Activated naive CD4-positive, alpha-beta T cell treated with anti-CD3 and anti-CD28 coated beads, Interleukin-2, amount 50 U/mL, for 16 hours (primary cell): ENCODE measurements around the gene SERPINI1.

Source experiments
- DNase-seq: peaks from one replicate; pipeline ENCODE4 v3.0.0-alpha.2; 2020

The SERPINI1 gene, protein sequence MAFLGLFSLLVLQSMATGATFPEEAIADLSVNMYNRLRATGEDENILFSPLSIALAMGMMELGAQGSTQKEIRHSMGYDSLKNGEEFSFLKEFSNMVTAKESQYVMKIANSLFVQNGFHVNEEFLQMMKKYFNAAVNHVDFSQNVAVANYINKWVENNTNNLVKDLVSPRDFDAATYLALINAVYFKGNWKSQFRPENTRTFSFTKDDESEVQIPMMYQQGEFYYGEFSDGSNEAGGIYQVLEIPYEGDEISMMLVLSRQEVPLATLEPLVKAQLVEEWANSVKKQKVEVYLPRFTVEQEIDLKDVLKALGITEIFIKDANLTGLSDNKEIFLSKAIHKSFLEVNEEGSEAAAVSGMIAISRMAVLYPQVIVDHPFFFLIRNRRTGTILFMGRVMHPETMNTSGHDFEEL

DNA sequence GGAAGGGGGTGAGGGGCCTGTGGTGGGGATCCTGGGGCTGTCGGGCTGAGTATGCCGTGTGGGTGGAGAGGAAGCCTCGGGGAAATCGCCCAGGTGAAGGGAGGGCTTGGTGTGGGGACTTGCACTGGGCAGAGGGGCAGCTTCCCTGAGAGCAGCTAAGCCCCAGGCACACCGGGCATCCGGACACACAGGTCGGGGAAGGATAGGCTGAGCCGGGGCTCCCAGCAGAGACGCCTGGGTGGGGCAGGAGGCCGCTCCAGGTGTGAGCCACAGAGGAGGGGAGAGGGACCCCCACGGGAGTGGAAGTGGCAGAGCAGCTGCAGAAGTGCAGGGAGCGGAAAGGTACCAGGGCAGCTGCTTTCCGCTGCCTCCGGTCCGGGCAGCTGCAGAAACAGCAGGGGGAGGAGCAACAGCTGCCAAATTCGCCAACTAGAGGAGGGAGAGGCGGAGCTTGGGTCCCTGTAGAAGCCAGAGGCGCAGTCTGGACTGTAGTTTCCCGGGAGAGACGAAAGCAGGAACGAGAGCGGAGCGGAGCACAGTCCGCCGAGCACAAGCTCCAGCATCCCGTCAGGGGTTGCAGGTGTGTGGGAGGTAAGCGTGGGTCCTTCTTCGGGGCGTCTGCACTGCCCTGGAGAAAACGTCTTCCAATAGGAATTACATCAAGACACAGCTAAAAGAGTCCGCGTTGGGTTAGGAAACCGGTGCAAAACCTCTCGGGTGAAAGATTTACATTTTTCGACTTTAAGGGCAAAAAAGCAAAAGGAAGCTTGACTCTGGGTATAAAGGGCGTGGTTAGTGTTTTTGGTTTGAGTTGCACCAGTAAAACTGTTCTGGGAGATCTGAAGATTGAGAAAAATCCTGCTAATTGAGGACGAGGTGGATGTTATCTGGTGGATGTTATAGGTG lies at the start of gene SERPINI1:
TSS of gene SERPINI1 (plus strand) at position 489 of the 906 bp plus-strand sequence. CDS start 53,408 bp downstream, outside the sequence.
- DNase-seq = peak; percentile 79

DNA sequence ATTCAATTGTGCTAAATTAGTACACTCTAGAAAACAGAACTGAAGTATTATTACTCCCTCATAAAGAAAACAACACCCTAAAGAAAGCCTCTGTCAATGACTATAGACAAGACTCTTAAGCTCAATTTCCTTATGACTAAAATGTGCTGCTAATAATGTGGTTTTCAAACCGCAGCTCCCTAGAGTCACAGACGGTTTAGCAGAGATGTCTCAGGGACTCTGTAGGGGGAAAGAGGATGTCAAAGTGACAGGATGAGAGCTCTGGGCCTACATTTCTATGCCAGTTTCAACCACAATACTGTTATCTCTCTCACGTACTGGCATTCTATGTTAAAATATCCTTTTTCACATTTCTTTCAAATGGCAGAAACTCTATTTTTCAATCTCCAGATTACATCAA lies 44.2 kb upstream of the SERPINI1 start:
- DNase-seq = no peak

- no peak for DNase-seq
These were observed 41.4 kb upstream of the SERPINI1 start for GRCh38 chr3:167694121-167694520.

GRCh38 chr3:167700046-167700445 lies 35.5 kb upstream of the SERPINI1 start:
- DNase-seq = no peak

- no peak for DNase-seq
These were observed 34.6 kb upstream of the SERPINI1 start for GRCh38 chr3:167700926-167701325.

DNA sequence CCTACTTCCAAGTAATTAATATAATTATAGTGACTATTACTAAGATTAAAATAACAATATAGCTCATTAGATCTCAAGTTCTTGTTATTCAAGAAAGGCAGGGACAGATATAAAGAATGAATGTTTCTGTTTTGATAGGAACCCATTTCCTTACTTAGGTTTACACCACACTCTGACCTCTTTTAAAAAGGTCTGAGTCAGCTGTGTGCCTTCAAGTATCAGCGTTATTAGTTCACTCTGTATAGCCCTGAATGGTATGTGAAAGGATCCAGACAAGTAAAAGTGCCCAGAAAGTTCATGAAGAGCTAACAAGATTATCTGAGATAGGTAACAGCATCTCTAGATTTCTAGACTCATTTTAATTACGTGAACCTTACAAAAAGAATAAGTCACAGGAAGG lies 29.7 kb upstream of the SERPINI1 start:
- DNase-seq = no peak

DNA sequence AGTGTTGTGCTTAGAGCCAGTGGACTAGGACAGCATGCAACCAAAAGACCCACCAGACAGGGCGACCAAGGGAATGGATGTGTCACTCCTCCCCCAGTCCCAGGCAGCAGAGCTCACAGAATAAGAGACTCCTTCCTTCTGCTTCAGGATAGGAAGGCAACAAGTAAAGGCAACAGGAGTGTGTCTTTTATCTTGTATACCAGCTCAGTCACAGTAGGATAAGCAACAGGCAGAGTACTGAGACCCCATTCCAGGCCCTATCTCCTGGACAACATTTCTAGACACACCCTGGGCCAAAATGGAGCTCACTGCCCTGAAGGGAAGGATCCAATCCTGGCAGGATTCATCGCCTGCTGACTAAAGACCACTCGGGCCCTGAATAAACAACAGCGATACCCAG lies 25.8 kb upstream of the SERPINI1 start:
- DNase-seq = no peak

DNA sequence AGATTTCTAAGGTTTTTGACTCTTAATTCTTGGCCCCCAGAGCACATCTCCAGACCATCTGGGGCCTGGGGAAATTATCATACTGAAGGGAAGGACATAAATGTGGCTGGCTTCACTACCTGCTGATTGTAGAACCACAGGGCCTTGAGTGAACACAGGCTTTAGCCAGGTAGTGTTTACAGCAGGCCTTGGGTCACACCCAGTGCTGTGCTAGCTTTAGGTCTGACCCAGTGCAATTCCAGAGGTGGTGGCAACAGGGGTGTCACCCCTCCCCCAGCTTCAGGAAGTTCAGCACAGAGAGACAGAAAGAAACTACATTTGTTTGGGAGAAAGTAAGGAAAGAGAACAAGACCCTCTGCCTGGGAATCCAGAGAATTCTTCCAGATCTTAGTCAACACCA lies 25.0 kb upstream of the SERPINI1 start:
- no peak for DNase-seq

DNA sequence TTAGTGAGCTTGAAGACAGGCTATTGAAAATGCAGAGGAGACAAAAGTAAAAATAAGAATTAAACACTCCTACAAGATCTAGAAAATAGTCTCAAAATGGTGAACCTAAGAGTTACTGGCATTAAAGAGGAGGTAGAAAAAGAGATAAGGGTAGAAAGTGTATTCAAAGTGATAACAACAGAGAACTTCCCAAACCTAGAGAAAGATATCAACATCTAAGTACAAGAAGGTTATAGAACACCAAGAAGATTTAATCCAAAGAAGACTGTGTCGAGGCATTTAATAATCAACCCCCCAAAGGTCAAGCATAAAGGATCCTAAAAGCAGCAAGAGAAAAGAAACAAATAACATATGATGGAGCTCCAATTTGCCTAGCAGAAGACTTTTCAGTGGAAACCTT lies 24.1 kb upstream of the SERPINI1 start:
- DNase-seq = no peak

DNA sequence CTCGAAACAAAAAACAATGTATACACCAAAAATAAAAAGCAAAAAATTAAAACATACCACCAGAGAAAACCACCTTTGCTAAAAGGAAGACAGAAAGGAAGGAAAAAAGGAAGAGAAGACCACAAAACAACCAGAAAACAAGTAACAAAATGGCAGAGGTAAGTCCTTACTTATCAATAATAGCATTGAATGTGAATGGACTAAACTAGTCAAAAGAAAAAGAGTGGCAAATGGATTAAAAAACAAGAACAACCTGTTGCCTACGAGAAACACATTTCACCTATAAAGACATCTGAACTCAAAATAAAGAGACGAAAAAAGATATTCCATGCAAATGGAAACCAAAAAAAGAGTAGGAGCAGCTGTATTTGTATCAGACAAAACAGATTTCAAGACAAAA lies 23.1 kb upstream of the SERPINI1 start:
- no peak for DNase-seq

DNA sequence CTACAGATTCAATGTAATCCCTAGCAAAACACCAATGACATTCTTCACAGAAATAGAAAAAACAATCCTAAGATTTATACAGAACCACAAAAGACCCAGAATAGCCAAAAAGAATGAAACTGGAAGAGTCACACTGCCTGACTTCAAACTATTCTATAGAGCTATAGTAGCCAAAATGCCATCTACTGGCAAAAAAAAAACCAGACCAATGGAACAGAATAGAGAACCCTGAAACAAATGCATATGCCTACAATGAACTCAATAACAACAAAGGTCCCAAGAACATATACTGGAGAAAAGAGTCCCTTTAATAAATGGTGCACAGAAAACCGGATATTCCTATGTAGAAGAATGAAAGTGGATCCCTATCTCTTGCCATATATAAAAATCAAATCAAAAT lies 20.6 kb upstream of the SERPINI1 start:
- DNase-seq = no peak

DNA sequence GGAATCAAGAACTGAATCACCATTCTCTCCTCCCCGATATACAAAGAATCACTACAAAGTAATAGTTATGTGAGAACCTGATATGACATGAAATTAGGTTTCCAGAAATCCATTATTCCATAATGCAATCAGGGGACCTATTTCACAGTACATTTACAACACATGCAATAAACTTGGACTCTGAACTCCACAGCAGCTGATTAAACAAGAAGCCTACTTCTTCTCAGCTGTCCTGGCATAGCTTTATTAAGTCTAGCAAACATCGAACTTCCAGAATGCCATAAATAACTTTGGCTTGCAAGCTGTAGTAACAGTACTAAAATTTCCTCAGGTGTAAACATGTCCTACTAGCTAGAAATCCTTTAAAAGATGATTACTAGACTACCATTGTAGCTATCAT lies 18.6 kb upstream of the SERPINI1 start:
- DNase-seq = no peak

DNA sequence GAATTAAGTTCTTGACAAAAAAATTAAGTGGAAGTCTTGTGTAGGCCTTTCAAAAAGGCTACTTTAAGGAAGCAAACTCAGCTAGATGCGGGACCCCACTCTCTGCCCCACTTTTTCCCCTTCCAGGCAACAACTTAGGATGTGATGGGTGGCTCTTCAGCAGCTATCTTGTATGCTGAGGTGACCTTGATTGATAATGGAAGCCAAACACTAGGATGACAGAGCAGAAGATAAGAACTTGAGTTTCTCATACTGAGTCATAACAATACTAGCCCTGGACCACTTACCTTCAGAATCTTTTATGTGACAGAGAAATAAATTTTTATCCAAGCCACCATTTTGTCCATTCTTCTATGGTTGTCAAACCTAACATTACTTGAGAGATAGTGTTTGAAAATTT lies 16.9 kb upstream of the SERPINI1 start:
- DNase-seq = no peak

GRCh38 chr3:167723025-167723512 lies 12.5 kb upstream of the SERPINI1 start:
- no peak for DNase-seq

- no peak for DNase-seq
These were observed 11.6 kb upstream of the SERPINI1 start for GRCh38 chr3:167723872-167724271.

GRCh38 chr3:167728176-167728575 lies 7.3 kb upstream of the SERPINI1 start:
- no peak for DNase-seq

DNA sequence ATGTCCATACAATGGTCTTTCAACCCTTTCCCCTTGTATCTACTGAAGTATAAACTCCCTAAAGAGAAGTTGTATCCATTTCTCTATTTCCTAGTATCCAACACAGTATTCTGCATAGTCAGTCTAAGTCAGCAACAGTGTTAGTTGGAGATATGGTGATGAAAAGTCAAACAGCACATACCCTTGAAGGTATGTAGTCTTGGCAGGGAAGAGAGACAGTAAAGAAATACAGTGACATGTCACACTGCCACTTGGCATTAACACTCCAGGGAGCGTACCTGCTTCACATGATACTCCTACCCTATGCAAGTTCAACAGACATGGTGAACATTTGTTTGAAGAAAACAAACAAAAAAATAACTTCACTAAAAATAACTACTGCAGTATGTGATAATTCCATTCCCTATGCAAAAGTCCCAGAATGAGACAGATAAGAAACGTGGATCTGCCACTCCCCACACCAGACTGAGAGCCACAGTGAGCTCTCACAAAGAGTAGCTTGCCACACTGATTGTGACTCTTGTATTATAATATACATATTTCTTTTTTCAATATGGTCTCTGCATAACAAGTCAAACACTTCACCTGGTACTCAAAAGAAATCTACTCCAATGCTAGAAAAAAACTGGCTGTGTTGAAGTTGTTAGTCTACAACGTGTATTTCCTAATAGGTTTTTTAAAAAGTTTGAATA lies 6.7 kb upstream of the SERPINI1 start:
- DNase-seq = no peak

GRCh38 chr3:167729591-167729990 lies 5.9 kb upstream of the SERPINI1 start:
- DNase-seq = no peak

DNA sequence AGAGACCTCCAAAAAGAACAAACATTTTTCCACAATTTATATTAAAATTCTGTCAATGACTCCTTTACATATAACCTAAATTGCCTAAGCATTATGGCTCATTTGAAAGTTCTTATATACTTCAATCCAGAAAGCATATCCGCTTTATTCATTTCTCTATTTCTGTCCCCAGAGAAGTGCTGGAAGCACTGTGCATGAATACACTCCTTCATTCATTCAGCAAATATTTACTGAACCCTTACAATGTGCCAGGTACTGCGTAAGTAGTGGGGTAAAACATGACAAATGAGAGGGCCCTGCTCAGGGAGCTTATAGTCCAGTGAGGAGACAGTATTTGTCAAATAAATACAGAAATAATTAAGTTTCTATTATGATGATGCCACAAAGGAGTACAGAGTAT lies 4.1 kb upstream of the SERPINI1 start:
- no peak for DNase-seq

- DNase-seq = no peak
These were observed 3.0 kb upstream of the SERPINI1 start for GRCh38 chr3:167732313-167733065.

DNA sequence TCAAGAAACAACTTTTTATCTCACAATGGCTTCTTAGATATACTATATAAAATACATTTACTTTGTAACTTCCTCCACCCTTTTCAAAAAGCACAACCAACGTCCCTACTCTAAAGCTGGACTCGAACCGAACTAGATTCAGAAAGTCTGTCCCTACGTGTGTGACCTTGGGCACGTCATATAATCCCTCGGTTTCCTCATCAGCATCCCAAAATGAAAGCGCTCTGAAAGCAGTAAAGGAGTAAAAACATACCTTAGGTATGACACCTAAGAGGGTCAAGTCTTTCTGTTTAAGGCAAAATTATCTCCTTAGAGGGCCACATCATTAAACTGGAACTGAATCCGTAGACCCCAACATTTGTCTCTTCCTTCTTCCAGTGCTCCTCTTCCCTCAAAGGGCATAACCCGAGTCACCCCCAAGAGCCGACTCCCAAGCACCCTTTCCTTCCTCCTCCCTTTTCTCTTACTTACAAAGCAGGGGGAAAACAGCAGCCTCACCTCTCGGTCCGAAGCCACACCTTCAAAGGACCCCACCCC lies 1.5 kb upstream of the SERPINI1 start:
- DNase-seq = no peak
